ENCODE results near the gene CPN2. TPM values are rescaled to one million over a fixed set of nuclear protein-coding genes. Genes with fewer than 3 reads are reported as not detected.

Gene CPN2
- total and polyA plus RNA-seq, 3 donors from 2014 or later = 0.36 to 1.4 (median 1.1) TPM

- Histone ChIP-seq H3K27me3 (no peaks in the 10 kb centered on the region), H3K9me3 (no peaks in the 10 kb centered on the region), H3K27ac (no peak overlapping the region), H3K4me3 (no peak overlapping the region), H3K4me1 (peaks cover 32% of the 10 kb centered on the region), H3K36me3 (ENCODE audit: low read depth, missing control alignments) (no peaks in the 10 kb centered on the region)
- intact Hi-C loops (cut with DNase I; ENCODE audit: low total_unique reads) = no loop called here
- TF ChIP-seq POLR2A (IDR thresholded peaks at IDR 0.05) (no peak), CTCF (IDR thresholded peaks at IDR 0.05) (no peak)
- 54 to 57% methylated on average over 7 of the region's 7 CpGs for WGBS, 2 donors
- DNase-seq = no peak
Observed at GRCh38 chr3:194312186-194312742, 38.9 kb downstream of the CPN2 start.

GRCh38 chr3:194311000-194311399, 40.1 kb downstream of the CPN2 start:
- Histone ChIP-seq H3K4me1 (peaks cover 29% of the 10 kb centered on the region), H3K27ac (no peak overlapping the region), H3K9me3 (no peaks in the 10 kb centered on the region), H3K36me3 (ENCODE audit: low read depth, missing control alignments) (no peaks in the 10 kb centered on the region), H3K27me3 (no peaks in the 10 kb centered on the region), H3K4me3 (no peak overlapping the region)
- intact Hi-C loops (cut with DNase I; ENCODE audit: low total_unique reads) = no loop called here
- TF ChIP-seq CTCF (IDR thresholded peaks at IDR 0.05) (no peak), POLR2A (IDR thresholded peaks at IDR 0.05) (no peak)
- DNase-seq = no peak
- 97 to 98% methylated on average over 2 of the region's 2 CpGs for WGBS, 2 donors

GRCh38 chr3:194310060-194310835, 40.9 kb downstream of the CPN2 start:
- intact Hi-C loops (cut with DNase I; ENCODE audit: low total_unique reads) = no loop called here
- H3K9me3 ChIP-seq = no peaks in the 10 kb centered on the region
- H3K4me1 ChIP-seq = peaks cover 26% of the 10 kb centered on the region
- H3K36me3 ChIP-seq (ENCODE audit: low read depth, missing control alignments) = no peaks in the 10 kb centered on the region
- WGBS, 2 donors = 86 to 90% methylated on average over 11 of the region's 11 CpGs
- DNase-seq = no peak
- H3K27ac ChIP-seq = no peak overlapping the region
- no peak for TF ChIP-seq POLR2A (IDR thresholded peaks at IDR 0.05)
- no peak for TF ChIP-seq CTCF (IDR thresholded peaks at IDR 0.05)
- H3K4me3 ChIP-seq = no peak overlapping the region
- H3K27me3 ChIP-seq = no peaks in the 10 kb centered on the region

GRCh38 chr3:194308601-194309449, 42.3 kb downstream of the CPN2 start:
- Histone ChIP-seq H3K4me3 (no peak overlapping the region), H3K4me1 (peaks cover 21% of the 10 kb centered on the region), H3K27ac (no peak overlapping the region), H3K27me3 (no peaks in the 10 kb centered on the region), H3K9me3 (no peaks in the 10 kb centered on the region), H3K36me3 (ENCODE audit: low read depth, missing control alignments) (no peaks in the 10 kb centered on the region)
- 64 to 72% methylated on average over 8 of the region's 8 CpGs for WGBS, 2 donors
- no peak for DNase-seq
- TF ChIP-seq POLR2A (IDR thresholded peaks at IDR 0.05) (no peak), CTCF (IDR thresholded peaks at IDR 0.05) (no peak)
- intact Hi-C loops (cut with DNase I; ENCODE audit: low total_unique reads) = loop anchor here (5.0 kb wide), 1 partner anchor 167 kb away; no protein-coding TSS in a partner anchor

All from testis (tissue), 3 donors.